ENCODE results near the gene PIP5K1B. TPM values are rescaled to one million over a fixed set of nuclear protein-coding genes. Genes with fewer than 3 reads are reported as not detected.

PIP5K1B gene
- total and polyA plus RNA-seq, 2 of the 13 experiments (the other 11 are each of a cell fraction or from before 2014, with no cell fraction given), result 15.8 to 17.5 TPM

- TF ChIP-seq REL (CRISPR knock-in tag; conservative IDR thresholded peaks at IDR 0.05) (no peak), ZNF788 (CRISPR knock-in tag; IDR thresholded peaks at IDR 0.05; ENCODE audit: borderline replicate concordance) (no peak), MAX (IDR thresholded peaks at IDR 0.05) (no peak), PLSCR1 (CRISPR knock-in tag; IDR thresholded peaks at IDR 0.05; ENCODE audit: borderline replicate concordance) (no peak), ZNF383 (CRISPR knock-in tag; IDR thresholded peaks at IDR 0.05; ENCODE audit: borderline replicate concordance) (no peak), SOX5 (CRISPR knock-in tag; IDR thresholded peaks at IDR 0.05; ENCODE audit: borderline replicate concordance) (no peak), ZNF235 (CRISPR knock-in tag; IDR thresholded peaks at IDR 0.05; ENCODE audit: borderline replicate concordance) (no peak), JARID2 (CRISPR knock-in tag; IDR thresholded peaks at IDR 0.05; ENCODE audit: insufficient replicate concordance) (no peak), KAT8 (CRISPR knock-in tag; IDR thresholded peaks at IDR 0.05) (no peak)
These were observed 90.4 kb downstream of the PIP5K1B start (continued) for GRCh38 chr9:68795411-68795810.

GRCh38 chr9:68797116-68797515, 92.1 kb downstream of the PIP5K1B start:
- in situ Hi-C loops (cut with HindIII; ENCODE audit: extremely low pct_ligation_motif_present, low pct_unique_long_range_greater_than_20kb) (no loop called here), intact Hi-C loops (cut with micrococcal nuclease; ENCODE audit: unreplicated experiment) (no loop called here)
- CTCF ChIA-PET (ENCODE audit: low intra/inter-chr PET ratio, low total read pairs), result no interaction called here
- no peak for TF ChIP-seq MLX (CRISPR knock-in tag; IDR thresholded peaks at IDR 0.05)
- TF ChIP-seq SMARCC2 (IDR thresholded peaks at IDR 0.05), result no peak
- no peak for TF ChIP-seq ZUFSP (CRISPR knock-in tag; IDR thresholded peaks at IDR 0.05; ENCODE audit: borderline replicate concordance)
- TF ChIP-seq ZNF207 (IDR thresholded peaks at IDR 0.05; ENCODE audit: borderline replicate concordance), result no peak
- TF ChIP-seq TSC22D2 (CRISPR knock-in tag; IDR thresholded peaks at IDR 0.05; ENCODE audit: borderline replicate concordance), result no peak
- TF ChIP-seq ZSCAN30 (CRISPR knock-in tag; IDR thresholded peaks at IDR 0.05), result no peak
- TF ChIP-seq ZSCAN21 (CRISPR knock-in tag; IDR thresholded peaks at IDR 0.05; ENCODE audit: borderline replicate concordance), result no peak
- TF ChIP-seq MLXIP (CRISPR knock-in tag; IDR thresholded peaks at IDR 0.05; ENCODE audit: borderline replicate concordance), result no peak
- no peak for TF ChIP-seq ELF3 (CRISPR knock-in tag; IDR thresholded peaks at IDR 0.05)
- no peak for TF ChIP-seq ZNF251 (CRISPR knock-in tag; IDR thresholded peaks at IDR 0.05)

More at GRCh38 chr9:68797116-68797515, 92.1 kb downstream of the PIP5K1B start:
- Histone ChIP-seq H3K36me3 (replicated peaks in 1 of 2; ENCODE audit: control insufficient read depth in 1 of 2, insufficient read depth in 2 of 2, low read length in 2 of 2) (no peaks in the 10 kb centered on the region; a peak in 1 of 5 replicates), H3K4me2 (ENCODE audit: low read depth, low read length) (no peak overlapping the region), H3K4me3 (replicated peaks in 1 of 3; ENCODE audit: insufficient read depth in 1 of 3, low read depth in 2 of 3, low read length in 3 of 3) (no peak overlapping the region), H3K79me2 (ENCODE audit: insufficient read depth, low read length) (peaks cover 10% of the 10 kb centered on the region), H3K27me3 (ENCODE audit: control insufficient read depth in 1 of 2, insufficient read depth in 2 of 2, low read length in 2 of 2) (no peaks in the 10 kb centered on the region), H3K27ac (ENCODE audit: extremely low read length, insufficient read depth, low read length) (no peak overlapping the region), H2AFZ (ENCODE audit: low read length) (no peak overlapping the region), H3K4me1 (ENCODE audit: insufficient read depth, low read length) (no peaks in the 10 kb centered on the region), H3K9ac (ENCODE audit: insufficient read depth, low read depth, low read length) (no peak overlapping the region), H4K20me1 (ENCODE audit: insufficient read depth, low read length) (no peaks in the 10 kb centered on the region), H3K9me3 (ENCODE audit: low read length) (no peaks in the 10 kb centered on the region)
- ATAC-seq (no peak), FAIRE-seq (no peak), DNase-seq (ENCODE audit: low spot score) (no peak)
- POLR2A ChIA-PET, result no interaction called here
- no TSS peak for BruUV-seq (replicated peaks)
- WGBS (ENCODE audit: low lambda C conversion rate), result 97% methylated on average over 3 of the region's 3 CpGs
